ENCODE measurements around the gene RPH3AL.
A peak's percentile ranks its signal among the peaks of the same experiment; 100 is the strongest.
"Not testable (repeated sequence)": the region's sequence is repeated elsewhere in the genome, so short reads cannot be mapped to it uniquely, and the experiment has no call there.

RPH3AL gene

GRCh38 chr17:172401-172800, 180.2 kb downstream of the RPH3AL start:
- DNase-seq, result no peak

- DNase-seq, result no peak
Observed at GRCh38 chr17:171871-172270, 180.7 kb downstream of the RPH3AL start.

- no peak for DNase-seq
Observed at GRCh38 chr17:170130-170670, 182.4 kb downstream of the RPH3AL start.

GRCh38 chr17:168614-169013, 184.0 kb downstream of the RPH3AL start:
- not testable (repeated sequence) for DNase-seq

- no peak for DNase-seq
Observed at GRCh38 chr17:165939-166338, 186.7 kb downstream of the RPH3AL start.

GRCh38 chr17:164303-165235, 188.0 kb downstream of the RPH3AL start:
- peak; percentile 79 for DNase-seq

GRCh38 chr17:163514-164098, 189.0 kb downstream of the RPH3AL start:
- no peak for DNase-seq

- no peak for DNase-seq
Observed at GRCh38 chr17:162689-163088, 189.9 kb downstream of the RPH3AL start.
